Trophoblast cell (in vitro differentiated cells and primary cell): Measurements from ENCODE around the gene HES4.

Source experiments
- DNase-seq, 2 donors: peaks; one replicate each; pipeline ENCODE4 v3.0.0-alpha.2; 2016
- H2AFZ ChIP-seq: 2 replicates; pipeline ENCODE4 v1.6.1; 2013; ENCODE audit warnings: low read length, moderate library complexity, mild to moderate bottlenecking; ENCODE audit not compliant: insufficient read depth, poor library complexity
- H2AK5ac ChIP-seq: 2 replicates; pipeline ENCODE4 v1.6.1; 2013; ENCODE audit warnings: mild to moderate bottlenecking, low read length
- H2BK120ac ChIP-seq: 2 replicates; pipeline ENCODE4 v1.6.1; 2013; ENCODE audit warnings: low read length, mild to moderate bottlenecking, moderate library complexity; ENCODE audit not compliant: insufficient read depth, poor library complexity
- H2BK12ac ChIP-seq: 2 replicates; pipeline ENCODE4 v1.6.1; 2013; ENCODE audit warnings: mild to moderate bottlenecking, low read length, moderate library complexity
- H2BK5ac ChIP-seq: 2 replicates; pipeline ENCODE4 v1.6.1; 2013; ENCODE audit warnings: low read length, low read depth, moderate library complexity, mild to moderate bottlenecking; ENCODE audit not compliant: poor library complexity
- H3K14ac ChIP-seq: 2 replicates; pipeline ENCODE4 v1.6.1; 2013; ENCODE audit warnings: mild to moderate bottlenecking, low read length
- H3K18ac ChIP-seq: 2 replicates; pipeline ENCODE4 v1.6.1; 2013; ENCODE audit warnings: mild to moderate bottlenecking, low read length
- H3K23ac ChIP-seq: 2 replicates; pipeline ENCODE4 v1.6.1; 2013; ENCODE audit warnings: low read length
- H3K27ac ChIP-seq: 2 replicates; pipeline ENCODE4 v1.5.1; 2013; ENCODE audit warnings: low read depth, mild to moderate bottlenecking, inconsistent platforms, low read length, moderate library complexity
- H3K27me3 ChIP-seq: 2 replicates; pipeline ENCODE4 v1.6.1; 2013; ENCODE audit warnings: inconsistent platforms, mild to moderate bottlenecking, low read length, moderate library complexity; ENCODE audit not compliant: insufficient read depth
- H3K36me3 ChIP-seq, 2 experiments: 1 replicate in 1 of 2; 2 replicates in 1 of 2; pipeline ENCODE4 v1.6.1; 2013; ENCODE audit warnings: low read length in 2 of 2, mild to moderate bottlenecking in 2 of 2, moderate library complexity in 1 of 2; ENCODE audit not compliant: insufficient read depth in 2 of 2, control insufficient read depth in 1 of 2
- H3K4ac ChIP-seq: 2 replicates; pipeline ENCODE4 v1.6.1; 2013; ENCODE audit warnings: low read depth, mild to moderate bottlenecking, low read length, moderate library complexity
- H3K4me1 ChIP-seq, 2 experiments: 1 replicate in 1 of 2; 2 replicates in 1 of 2; pipeline ENCODE4 v1.6.1; 2013; ENCODE audit warnings: low read length in 2 of 2, mild to moderate bottlenecking in 2 of 2, moderate library complexity in 1 of 2; ENCODE audit not compliant: insufficient read depth in 2 of 2, control insufficient read depth in 1 of 2
- H3K4me2 ChIP-seq: 2 replicates; pipeline ENCODE4 v1.6.1; 2013; ENCODE audit warnings: inconsistent platforms, mild to moderate bottlenecking, low read length, moderate library complexity
- H3K4me3 ChIP-seq: 2 replicates; pipeline ENCODE4 v1.5.1; 2013; ENCODE audit warnings: mild to moderate bottlenecking, low read depth, low read length, inconsistent platforms
- H3K79me1 ChIP-seq: one replicate; pipeline ENCODE4 v1.6.1; 2013; ENCODE audit warnings: low read length
- H3K79me2 ChIP-seq: 2 replicates; pipeline ENCODE4 v1.6.1; 2013; ENCODE audit warnings: low read length, mild to moderate bottlenecking; ENCODE audit not compliant: control insufficient read depth, insufficient read depth, poor library complexity
- H3K9ac ChIP-seq: 2 replicates; pipeline ENCODE4 v1.6.1; 2013; ENCODE audit warnings: mild to moderate bottlenecking, low read length
- H3K9me3 ChIP-seq: 2 replicates; pipeline ENCODE4 v1.6.1; 2013; ENCODE audit warnings: low read depth, mild to moderate bottlenecking, control low read depth, inconsistent platforms, low read length; ENCODE audit not compliant: insufficient read depth
- H4K12ac ChIP-seq: 2 replicates; pipeline ENCODE4 v1.6.1; 2013; ENCODE audit warnings: low read depth, mild to moderate bottlenecking, low read length, moderate library complexity
- H4K8ac ChIP-seq: 2 replicates; pipeline ENCODE4 v1.6.1; 2013; ENCODE audit warnings: low read depth, mild to moderate bottlenecking, low read length, moderate library complexity
- H4K91ac ChIP-seq: one replicate; pipeline ENCODE4 v1.6.1; 2013; ENCODE audit warnings: low read depth, mild to moderate bottlenecking, low read length, moderate library complexity
- WGBS: extraction: QIAGEN DNeasy Blood & Tissue Kit; methylation state at CpG from one replicate; pipeline ENCODE4 v1.1.7; 2013; ENCODE audit warnings: missing lambda C conversion rate; ENCODE audit not compliant: insufficient read length, insufficient coverage; ENCODE audit errors: extremely low coverage; 5-methylcytosine and 5-hydroxymethylcytosine counted together

HES4 gene

GRCh38 chr1:973459-974292 is 26.2 kb downstream of the HES4 start:
- Histone ChIP-seq H3K27ac (no peak overlapping the region), H3K4me2 (no peak overlapping the region), H3K23ac (no peak overlapping the region), H4K91ac (no peak overlapping the region), H2BK12ac (no peak overlapping the region), H3K27me3 (peaks cover 3% of the 10 kb centered on the region), H4K12ac (no peak overlapping the region), H4K8ac (no peak overlapping the region), H3K79me2 (no peaks in the 10 kb centered on the region), H2AFZ (no peak overlapping the region), H3K14ac (no peak overlapping the region), H3K4me1 (peaks cover 7 to 17% of the 10 kb centered on the region in 2 experiments), H3K4me3 (no peak overlapping the region), H3K18ac (no peak overlapping the region), H3K36me3 (no peaks in the 10 kb centered on the region), H2BK120ac (no peak overlapping the region), H3K9me3 (peaks cover 1% of the 10 kb centered on the region), H2BK5ac (no peak overlapping the region), H3K9ac (no peak overlapping the region), H2AK5ac (no peak overlapping the region), H3K79me1 (no peaks in the 10 kb centered on the region), H3K4ac (no peak overlapping the region)
- no CpG with 5 or more reads among the region's 28 CpGs for WGBS
- no peak for DNase-seq

- no peak overlapping the region for H3K18ac ChIP-seq
- WGBS = no CpG with 5 or more reads among the region's 28 CpGs
- H3K79me1 ChIP-seq = no peaks in the 10 kb centered on the region
- H4K12ac ChIP-seq = no peak overlapping the region
- H3K4me2 ChIP-seq = no peak overlapping the region
- H3K79me2 ChIP-seq = no peaks in the 10 kb centered on the region
- peaks cover 3% of the 10 kb centered on the region for H3K27me3 ChIP-seq
- H3K36me3 ChIP-seq = no peaks in the 10 kb centered on the region
- no peak overlapping the region for H3K23ac ChIP-seq
- no peak overlapping the region for H2BK5ac ChIP-seq
- H3K9me3 ChIP-seq = peaks cover 1% of the 10 kb centered on the region
- peaks cover 7 to 17% of the 10 kb centered on the region in 2 experiments for H3K4me1 ChIP-seq
- H3K9ac ChIP-seq = no peak overlapping the region
- DNase-seq = no peak
- no peak overlapping the region for H3K4ac ChIP-seq
- no peak overlapping the region for H2BK120ac ChIP-seq
- H4K91ac ChIP-seq = no peak overlapping the region
- H2AK5ac ChIP-seq = no peak overlapping the region
- no peak overlapping the region for H3K14ac ChIP-seq
- H2BK12ac ChIP-seq = no peak overlapping the region
- H3K27ac ChIP-seq = no peak overlapping the region
- H4K8ac ChIP-seq = no peak overlapping the region
- no peak overlapping the region for H2AFZ ChIP-seq
- no peak overlapping the region for H3K4me3 ChIP-seq
Measured at GRCh38 chr1:972726-973458, 27.0 kb downstream of the HES4 start.

GRCh38 chr1:971751-972506 is 28.0 kb downstream of the HES4 start:
- H3K18ac ChIP-seq = no peak overlapping the region
- no peak overlapping the region for H3K4ac ChIP-seq
- WGBS = no CpG with 5 or more reads among the region's 34 CpGs
- H4K8ac ChIP-seq = no peak overlapping the region
- no peak overlapping the region for H2AFZ ChIP-seq
- no peak overlapping the region for H3K14ac ChIP-seq
- H3K36me3 ChIP-seq = no peaks in the 10 kb centered on the region
- peak overlapping the region; percentile 12 for H4K91ac ChIP-seq
- peaks cover 9 to 22% of the 10 kb centered on the region in 2 experiments for H3K4me1 ChIP-seq
- no peak overlapping the region for H2BK120ac ChIP-seq
- H3K4me3 ChIP-seq = no peak overlapping the region
- H2AK5ac ChIP-seq = no peak overlapping the region
- H3K79me1 ChIP-seq = no peaks in the 10 kb centered on the region
- H2BK12ac ChIP-seq = no peak overlapping the region
- no peak overlapping the region for H3K9ac ChIP-seq
- H4K12ac ChIP-seq = no peak overlapping the region
- no peak overlapping the region for H3K23ac ChIP-seq
- H3K79me2 ChIP-seq = no peaks in the 10 kb centered on the region
- no peak for DNase-seq
- H3K27me3 ChIP-seq = peaks cover 3% of the 10 kb centered on the region
- no peak overlapping the region for H3K4me2 ChIP-seq
- H3K27ac ChIP-seq = no peak overlapping the region
- H2BK5ac ChIP-seq = no peak overlapping the region
- peaks cover 1% of the 10 kb centered on the region for H3K9me3 ChIP-seq

- Histone ChIP-seq H2BK5ac (no peak overlapping the region), H3K27ac (no peak overlapping the region), H3K4me3 (no peak overlapping the region), H3K79me2 (no peaks in the 10 kb centered on the region), H2AK5ac (no peak overlapping the region), H3K9ac (no peak overlapping the region), H4K12ac (no peak overlapping the region), H3K14ac (no peak overlapping the region), H4K91ac (no peak overlapping the region), H3K9me3 (peaks cover 1% of the 10 kb centered on the region), H3K4ac (no peak overlapping the region), H3K4me1 (peaks cover 14 to 25% of the 10 kb centered on the region in 2 experiments), H2AFZ (no peak overlapping the region), H4K8ac (no peak overlapping the region), H3K79me1 (peaks cover 4% of the 10 kb centered on the region), H3K36me3 (no peaks in the 10 kb centered on the region), H2BK12ac (no peak overlapping the region), H3K23ac (no peak overlapping the region), H3K18ac (no peak overlapping the region), H3K4me2 (no peak overlapping the region), H3K27me3 (peaks cover 3% of the 10 kb centered on the region), H2BK120ac (no peak overlapping the region)
- no peak for DNase-seq
- no CpG with 5 or more reads among the region's 42 CpGs for WGBS
Measured at GRCh38 chr1:970973-971730, 28.7 kb downstream of the HES4 start.
